HG02840 (cell line): Measurements from ENCODE around the gene POU6F2.

Experiments
- ATAC-seq: cut with Tn5 transposase; IDR thresholded peaks from one replicate; pipeline ENCODE4 v1.9.1; 2021; ENCODE audit warnings: mild to moderate bottlenecking, moderate library complexity, moderate number of reproducible peaks; ENCODE audit not compliant: unreplicated experiment, low FRiP score

POU6F2 gene

DNA sequence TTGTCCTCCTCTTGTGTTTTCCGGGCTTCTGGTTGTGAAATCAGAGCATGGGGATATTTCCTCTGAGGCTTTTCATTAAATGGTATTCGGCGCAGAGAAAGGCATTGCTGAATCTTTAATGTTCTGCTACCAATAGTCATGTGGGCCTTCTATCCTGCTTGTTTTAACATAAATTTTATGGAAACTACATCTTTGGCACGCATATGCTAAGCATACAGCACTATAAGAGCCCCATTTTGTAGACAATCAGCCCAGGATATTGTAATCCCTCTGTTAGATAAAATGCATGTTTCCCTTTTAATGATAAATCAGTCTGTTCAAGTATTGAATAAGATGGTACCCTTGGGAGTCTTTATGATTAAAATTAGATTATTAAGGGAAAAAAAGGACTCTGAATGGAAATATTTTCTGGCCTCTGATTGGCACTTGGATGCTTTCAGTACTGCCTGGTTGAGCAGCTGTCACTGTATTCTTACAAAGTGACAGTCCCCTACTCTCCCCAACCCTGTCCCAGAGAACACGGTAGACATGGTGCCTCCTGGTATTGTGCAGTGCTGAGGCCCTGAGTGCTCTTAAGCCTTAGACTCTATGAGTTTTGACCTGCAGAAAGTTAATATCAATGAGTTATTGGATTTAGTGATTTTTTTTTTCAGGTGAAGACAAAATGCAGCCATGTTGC, 256.3 kb downstream of the POU6F2 start:
- no peak for ATAC-seq

DNA sequence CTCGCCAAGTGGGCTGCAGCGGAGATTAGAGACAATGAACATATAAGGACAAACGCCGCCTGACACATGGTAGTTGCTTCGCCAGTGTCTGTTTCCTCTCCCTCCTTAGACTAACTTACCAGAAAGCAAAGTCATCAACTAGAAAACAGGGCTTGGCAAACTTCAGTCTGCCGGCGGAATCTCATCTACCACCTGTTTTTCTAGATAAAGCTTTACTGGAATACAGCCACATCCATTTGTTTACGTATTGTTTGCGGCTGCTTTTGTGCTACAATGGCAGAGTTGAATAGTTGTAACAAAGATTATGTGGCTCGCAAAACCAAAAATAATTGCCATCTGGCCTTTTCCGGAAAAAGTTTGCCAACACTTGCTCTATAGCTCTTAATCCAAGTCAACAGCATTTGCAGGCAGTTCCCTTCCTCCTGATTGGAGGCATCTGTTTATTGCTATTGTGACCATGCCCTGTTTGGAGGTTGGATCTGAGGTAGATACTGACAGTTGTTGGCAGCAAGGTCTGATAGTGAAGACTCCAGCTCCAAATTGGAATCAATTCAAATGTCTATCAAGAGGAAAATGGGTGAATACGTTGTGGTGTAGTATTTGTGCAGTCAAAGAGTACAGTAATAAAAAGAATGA, 260.6 kb downstream of the POU6F2 start:
- ATAC-seq, result no peak

DNA sequence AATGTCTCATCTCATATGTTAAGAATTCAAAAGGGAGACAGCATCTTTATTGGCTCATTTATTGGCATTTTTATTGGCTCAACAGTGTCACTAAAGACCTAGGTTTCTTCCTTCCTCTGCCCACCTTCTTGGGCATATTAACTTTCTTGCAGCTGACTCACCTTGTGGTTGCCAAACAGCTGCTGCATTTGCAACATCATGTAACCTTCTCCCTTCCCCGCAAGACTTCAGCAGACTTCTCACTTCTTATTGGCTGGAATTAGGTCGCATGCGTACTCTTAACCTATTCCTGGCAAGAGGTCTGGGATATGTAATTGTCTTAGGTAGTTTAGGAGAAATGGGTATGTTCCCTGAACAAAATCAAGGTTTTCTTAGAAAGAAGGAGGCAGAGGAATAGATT, 263.2 kb downstream of the POU6F2 start:
- no peak for ATAC-seq

DNA sequence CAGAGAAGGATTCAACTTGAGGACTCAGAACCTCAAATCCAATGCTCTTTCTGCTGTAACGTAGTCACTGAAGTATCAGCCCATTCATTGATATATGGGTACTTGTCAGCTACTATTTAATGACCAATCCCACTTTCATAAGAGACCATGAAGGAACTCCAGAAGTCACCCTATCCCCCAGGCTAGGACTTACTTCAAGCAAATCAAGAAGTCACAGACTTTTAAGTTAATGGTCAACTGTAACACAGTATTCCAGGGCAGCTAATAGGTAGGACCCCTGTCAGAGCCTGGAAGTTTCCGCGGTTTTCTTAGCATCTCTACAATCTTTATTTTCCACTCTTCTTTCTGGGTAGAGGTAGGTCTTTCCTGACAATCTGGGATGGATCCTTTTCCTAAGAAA, 269.9 kb downstream of the POU6F2 start:
- ATAC-seq, result no peak

DNA sequence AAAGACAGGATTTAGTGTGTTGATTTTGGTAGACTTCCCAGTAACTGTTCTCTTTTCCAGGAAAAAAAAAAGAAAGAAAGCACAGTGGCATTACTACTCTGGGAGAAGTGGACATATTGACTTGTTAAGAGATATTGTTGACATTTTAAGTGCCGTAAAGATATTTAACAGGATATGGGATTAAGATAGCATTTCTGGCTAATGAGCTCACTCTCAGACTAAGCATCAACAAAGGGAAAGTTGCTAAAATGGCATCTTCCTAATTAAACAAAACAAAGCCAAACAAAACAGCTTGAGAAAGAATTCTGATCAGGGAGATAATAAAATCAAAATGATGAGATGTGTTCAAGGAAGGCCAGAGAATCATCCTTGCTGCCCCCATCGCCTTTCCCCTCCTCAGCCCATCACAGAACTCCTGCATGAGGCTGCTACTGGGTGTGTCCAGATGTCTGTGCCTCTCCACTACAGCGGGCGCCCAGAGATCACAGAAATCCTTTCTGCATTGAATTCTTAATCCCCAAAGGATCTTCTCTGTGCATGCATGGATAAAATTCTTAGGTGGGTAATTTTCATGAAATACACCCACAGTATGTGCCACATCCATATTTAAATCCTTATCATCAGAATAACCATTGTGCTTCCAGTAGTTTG, 270.5 kb downstream of the POU6F2 start:
- no peak for ATAC-seq

DNA sequence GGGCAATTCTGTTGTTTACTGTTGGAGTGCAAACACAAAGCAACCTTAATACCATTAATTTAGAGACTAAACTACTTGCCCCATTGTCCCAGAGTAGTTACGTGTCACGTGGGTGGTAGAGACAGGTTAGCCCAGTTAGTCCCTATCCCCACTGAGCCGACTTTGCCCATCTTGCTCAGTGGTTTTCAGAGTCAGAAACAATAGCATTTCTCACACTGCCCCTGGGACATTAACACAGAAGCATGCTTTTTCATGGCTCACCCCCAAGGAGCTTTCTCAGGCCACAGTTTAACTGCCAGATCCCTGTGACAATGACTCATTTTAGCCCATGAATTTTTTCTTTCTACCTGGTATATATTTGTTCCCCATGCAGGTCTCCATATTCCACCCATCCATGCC, 271.0 kb downstream of the POU6F2 start:
- ATAC-seq, result no peak

DNA sequence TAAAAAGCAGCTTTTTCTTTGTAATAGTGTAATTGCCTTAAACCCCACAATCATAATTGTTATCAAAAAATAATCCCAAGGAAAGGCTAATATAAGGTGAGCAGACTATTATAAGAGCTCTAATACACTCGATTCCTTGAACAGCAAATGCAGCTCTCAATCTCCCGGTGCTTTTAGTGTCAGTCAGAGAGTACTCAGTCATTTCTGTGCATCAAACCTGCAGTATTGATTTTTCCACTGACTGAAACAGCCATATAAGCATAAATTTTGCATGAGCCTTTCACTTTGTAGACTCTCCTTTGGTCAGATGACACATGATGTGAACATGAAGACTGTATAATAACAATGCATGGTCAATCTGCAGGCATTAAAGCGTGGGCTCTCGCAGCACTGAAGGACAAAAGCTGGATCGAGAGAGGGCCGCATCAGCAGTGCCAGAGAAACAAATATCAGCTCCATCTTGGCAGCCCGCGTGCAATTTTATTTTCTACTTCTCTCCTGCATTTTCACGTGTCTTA, 272.0 kb downstream of the POU6F2 start:
- ATAC-seq, result no peak

DNA sequence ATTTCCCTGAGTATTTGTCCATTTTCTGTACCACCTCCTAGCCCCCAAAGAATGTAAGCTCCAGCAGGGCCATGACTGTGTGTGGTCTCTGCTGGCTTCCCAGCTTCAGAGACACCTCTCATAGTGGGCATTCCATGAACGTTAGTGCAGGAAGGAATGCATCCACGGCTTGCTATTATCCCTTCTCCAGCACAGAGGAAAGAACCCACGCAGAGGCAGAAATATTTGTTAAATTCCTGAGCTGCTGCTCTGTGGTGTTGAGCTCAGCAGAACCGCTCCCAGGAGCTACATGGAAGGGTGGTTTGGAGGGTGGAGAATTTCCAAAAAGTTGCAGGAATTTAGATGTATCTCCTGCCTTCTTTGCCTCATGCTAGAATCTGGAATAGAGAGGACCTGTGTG, 275.2 kb downstream of the POU6F2 start:
- no peak for ATAC-seq

DNA sequence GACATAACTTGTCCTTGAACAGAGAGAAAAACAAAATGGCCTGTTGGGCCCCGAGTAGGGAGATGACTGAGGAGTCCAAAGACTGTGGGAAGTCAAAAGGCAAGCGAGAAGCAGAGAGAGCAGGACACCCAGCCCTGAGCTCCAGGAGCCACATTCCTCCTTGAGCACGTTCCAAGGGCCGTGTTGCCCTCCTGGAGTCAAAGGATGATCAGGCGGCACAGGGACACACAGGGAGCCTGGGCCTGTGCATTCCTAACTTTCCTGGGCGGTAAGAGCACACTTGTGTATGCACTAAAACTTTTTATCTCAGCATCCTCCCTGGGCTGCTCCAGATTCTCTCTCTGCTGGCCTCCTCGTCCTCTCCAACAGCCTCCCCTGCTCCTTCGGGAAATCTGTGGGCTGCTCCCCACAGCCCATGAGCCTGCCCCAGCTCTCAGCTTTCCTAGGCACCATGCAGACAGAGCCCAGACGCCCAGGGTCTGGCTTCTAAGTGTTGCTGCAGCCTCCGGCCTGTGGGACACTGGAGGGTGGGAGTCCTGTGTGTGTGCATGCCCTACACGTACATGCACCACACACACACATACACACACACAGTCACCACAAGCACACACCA, 281.8 kb downstream of the POU6F2 start:
- no peak for ATAC-seq

DNA sequence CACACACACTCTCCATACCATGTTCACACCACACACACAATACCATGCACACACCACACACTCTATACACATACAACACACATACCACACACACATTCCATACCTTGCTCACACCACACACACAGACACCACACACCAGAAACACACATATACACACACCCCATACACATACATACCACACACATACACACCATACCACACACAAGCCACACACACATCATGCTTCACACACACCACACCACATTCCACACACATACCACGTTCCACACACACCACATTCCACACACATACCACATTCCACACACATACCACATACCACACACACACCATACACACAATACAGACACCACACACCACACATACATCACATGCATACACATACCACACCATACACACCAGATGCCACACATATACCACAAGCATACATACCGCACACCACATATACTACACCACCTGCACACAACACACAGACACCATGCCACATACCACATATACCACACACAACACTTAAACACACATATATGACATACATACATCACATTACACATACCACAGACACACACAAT, 282.7 kb downstream of the POU6F2 start:
- ATAC-seq, result no peak

DNA sequence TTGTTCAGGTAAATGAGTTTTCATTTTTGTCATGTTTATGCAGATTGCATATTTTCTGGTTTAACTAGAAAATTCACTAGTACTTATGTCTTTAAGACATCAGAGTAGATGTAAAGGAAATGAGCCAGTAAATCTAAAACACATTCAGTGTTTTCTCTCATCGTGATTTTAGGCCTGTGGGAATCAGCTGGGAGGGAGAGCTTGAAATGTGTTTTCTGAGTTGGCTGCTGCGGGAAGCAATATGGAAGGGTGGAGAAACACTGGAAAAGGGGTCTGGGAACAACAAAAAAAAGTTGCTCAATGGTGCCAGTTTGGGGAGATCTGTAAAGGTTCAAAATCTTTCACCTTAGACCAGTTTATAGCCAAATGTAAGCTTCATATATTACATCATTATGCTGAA, 284.1 kb downstream of the POU6F2 start:
- ATAC-seq, result no peak

DNA sequence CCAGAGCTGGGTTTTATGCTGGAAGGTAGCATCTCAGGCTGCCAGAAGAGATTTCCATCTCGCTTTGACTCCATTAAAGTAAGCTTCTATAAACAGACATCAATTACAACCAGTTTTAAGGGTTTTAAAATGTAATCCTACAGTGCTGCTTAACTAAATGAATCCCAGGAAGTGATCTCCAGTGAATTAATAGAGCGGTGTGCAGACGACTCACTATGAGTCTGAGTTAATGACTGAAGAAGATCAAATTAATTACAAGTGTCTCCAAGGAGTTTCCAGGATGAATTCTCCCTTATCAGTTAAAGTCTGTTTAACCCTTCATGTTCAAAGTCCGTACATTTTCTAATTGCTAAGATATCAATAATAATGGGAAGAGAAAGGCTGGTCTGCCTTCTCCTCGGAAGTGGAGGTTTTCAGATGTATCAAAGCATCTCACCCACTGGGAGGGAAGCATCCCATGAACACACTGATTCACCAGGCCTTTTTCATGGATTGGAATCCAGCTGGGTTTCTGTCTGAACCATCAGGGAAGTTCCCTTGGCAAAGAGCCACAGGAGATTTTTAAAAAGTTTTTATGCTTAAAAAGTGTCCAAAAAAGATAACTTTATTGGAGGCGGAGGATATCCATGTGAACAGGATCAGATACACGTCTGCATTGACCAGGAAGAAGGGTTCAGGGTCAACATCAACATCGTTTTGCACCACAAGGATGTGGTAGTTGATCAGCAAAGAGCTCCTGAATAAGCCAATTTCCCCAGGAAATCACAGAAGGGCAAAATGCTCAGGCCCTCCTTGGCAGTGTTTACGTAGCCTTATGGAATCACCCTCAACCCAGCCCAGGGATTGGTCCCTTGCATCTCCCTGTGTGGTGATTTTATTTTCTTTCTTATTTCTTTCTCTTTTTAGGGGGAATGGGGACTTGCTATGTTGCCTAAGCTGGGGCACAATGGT, 288.2 kb downstream of the POU6F2 start:
- ATAC-seq, result no peak

DNA sequence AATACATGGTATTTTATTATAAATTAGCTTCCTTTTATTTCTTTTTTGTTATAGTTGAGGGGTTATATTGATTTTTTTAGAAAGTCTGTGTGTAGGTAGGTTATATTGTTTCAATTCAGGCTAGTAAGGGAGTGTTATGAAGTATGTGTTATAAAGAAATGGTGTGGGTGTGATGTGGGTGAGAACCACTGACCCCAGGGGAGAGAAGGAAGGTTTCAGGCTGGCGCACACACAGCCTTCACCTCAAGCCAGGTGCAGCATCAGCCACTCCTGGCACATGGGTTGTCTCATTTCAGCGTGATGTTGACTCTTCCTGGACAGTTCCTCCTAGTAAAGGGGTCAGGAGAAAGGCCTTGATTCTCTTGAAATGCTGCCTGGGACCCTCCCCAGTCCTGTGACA, 291.3 kb downstream of the POU6F2 start:
- ATAC-seq, result no peak

DNA sequence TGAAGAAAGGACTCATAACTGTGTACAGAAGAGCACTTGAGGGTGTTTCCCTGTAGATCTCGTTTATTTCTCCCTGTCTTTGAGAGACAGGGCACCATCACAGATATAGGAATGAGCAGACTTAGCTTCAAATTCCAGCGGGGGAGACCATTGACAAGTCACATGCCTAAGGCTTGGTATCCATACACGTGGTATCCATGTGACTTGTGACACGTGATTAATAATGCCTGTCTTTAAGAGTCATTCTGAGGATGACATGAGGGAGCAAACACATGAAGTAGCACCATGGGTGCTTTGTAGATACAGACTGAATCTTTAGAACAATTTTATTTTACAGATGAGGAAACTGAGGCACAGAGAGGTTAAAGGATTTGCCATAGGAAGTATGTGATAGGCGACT, 292.3 kb downstream of the POU6F2 start:
- no peak for ATAC-seq

DNA sequence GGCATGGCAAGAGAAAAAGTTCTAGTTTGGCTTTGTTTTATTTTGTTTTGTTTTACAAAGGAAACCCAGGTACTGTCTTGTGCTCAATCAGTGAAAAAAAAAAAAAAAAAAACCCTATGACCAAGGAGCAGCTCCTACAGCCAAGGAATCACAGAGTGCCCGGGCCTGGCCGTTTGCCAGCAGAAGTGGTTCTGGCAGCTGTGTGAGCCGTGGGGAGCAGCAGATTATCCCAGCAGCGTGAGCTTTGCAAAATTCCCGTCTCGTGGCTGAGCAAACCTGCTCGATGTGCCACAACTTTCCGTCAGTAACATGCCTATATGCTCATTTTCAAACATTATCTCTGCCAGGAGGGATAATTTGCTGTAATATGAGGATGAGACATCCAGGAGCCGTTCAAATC, 293.7 kb downstream of the POU6F2 start:
- ATAC-seq, result no peak

DNA sequence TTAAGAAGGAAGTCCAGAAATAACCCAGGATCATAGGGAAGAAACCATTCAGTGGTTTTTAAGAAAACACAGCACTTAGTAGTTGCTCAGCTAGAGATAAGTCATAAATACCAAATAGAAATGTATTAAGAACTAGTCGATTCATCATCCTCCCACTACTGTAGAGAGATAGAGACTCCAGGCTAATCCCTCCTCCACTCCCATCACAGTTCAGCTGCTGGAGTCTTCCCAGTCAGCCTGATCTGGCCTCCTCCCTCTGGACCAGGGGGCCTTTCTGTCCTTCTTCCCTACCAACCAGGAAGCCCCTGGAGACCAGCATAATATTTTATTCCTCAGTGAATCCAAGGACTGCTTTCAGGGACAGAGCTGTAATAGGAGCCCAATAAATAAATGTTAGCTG, 294.4 kb downstream of the POU6F2 start:
- no peak for ATAC-seq

DNA sequence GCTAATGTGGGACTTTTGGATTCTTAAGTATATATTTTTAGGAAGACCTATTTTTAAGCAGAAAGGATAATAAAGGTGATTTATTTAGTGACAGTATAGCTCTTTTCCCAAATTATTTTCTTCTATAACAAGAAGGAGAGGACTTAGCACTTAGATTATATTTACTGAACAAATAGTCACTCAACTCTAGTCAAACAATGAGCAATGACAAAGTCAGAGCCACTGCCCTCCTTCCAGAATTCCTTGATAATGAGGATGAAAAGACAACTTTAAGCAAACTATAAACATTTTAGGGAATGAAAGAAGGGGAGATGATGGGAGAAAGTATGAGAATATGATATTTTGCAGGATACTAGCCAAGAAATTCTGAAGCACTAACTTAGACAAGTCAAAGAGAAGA, 295.0 kb downstream of the POU6F2 start:
- no peak for ATAC-seq

DNA sequence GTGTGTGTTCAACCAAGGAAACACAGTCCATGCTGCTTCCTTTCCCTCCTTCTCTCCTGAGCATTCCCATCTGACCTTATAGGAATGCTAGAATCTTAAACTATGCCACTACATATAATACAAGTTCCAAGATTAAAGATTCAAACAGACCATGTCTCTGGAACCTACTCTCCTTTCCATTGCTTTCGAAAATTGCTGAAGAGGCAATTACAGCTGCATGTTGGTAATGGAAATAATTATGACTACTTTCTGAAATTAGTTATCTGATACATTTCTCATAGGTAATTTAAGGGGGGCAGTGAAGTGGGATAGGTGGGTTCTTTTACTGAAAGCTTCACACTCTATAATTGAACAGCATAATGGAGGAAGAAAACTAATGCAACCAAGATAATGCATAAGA, 302.6 kb downstream of the POU6F2 start:
- ATAC-seq, result no peak

DNA sequence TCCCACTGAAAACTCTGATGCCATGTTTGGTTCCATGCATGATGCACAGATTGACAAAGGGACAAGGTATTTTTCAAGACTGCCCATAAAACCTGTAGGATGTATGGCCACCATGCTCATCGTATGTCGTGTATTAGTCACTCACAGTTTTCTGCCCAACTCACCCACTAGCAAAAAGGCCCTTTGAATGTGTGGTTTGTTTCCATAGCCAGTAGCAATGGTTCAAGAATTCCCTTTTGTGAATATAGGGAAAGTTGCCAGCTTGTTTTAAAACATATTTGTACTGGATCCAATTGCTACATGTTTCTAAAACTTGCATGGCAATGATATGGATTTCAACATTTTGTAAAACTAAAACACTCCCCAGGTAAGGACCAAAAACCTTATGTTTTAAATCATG, 307.5 kb downstream of the POU6F2 start:
- ATAC-seq, result no peak

DNA sequence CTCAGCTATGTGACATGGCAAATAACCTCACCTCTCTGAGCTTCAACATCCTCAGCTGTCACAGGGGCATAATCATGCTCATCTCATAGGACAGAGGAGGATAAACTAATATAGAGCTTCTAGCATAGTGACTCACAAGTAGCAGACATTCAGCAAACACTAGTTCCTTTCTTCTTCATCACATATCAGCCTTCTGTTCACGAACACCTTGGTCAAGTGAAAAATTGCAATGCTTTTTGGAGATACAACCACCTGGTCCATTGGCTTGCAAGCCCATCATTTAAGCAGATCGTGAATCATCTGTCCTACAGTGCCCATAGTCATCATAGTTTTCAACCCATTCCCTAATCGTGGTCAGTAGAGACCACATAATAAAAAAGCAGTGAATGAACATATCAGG, 310.6 kb downstream of the POU6F2 start:
- ATAC-seq, result no peak
